Nephron progenitor cell (in vitro differentiated cells): Measurements from ENCODE around the gene USP6NL.
"Not testable (repeated sequence)": the region's sequence is repeated elsewhere in the genome, so short reads cannot be mapped to it uniquely, and the experiment has no call there.

Source experiments
- DNase-seq: peaks from one replicate; pipeline ENCODE4 v3.0.0; 2021
- H3K27ac Mint-ChIP-seq: 2 replicates; pipeline ENCODE4 v1.8.0; 2021; ENCODE audit warnings: mild to moderate bottlenecking, moderate library complexity, mixed read lengths
- H3K27me3 Mint-ChIP-seq: 2 replicates; pipeline ENCODE4 v1.8.0; 2021; ENCODE audit warnings: mild to moderate bottlenecking, low read depth, mixed read lengths; ENCODE audit not compliant: poor library complexity
- H3K36me3 Mint-ChIP-seq: 2 replicates; pipeline ENCODE4 v1.8.0; 2021; ENCODE audit warnings: low read depth, mixed read lengths
- H3K4me1 Mint-ChIP-seq: 2 replicates; pipeline ENCODE4 v1.8.0; 2021; ENCODE audit warnings: mixed read lengths
- H3K4me3 Mint-ChIP-seq: 2 replicates; pipeline ENCODE4 v1.8.0; 2021; ENCODE audit warnings: mild to moderate bottlenecking, moderate library complexity, mixed read lengths
- H3K9me3 Mint-ChIP-seq: 2 replicates; pipeline ENCODE4 v1.8.0; 2021; ENCODE audit warnings: mild to moderate bottlenecking, moderate library complexity, mixed read lengths
- TF ChIP-seq, protein P1 (sequence below): fragments of 200-600 bp; sonication (generic); IDR thresholded peaks from 2 replicates; pipeline ENCODE4 v1.5.0; 2021; ENCODE audit warnings: antibody characterized with exemption

Gene USP6NL

DNA sequence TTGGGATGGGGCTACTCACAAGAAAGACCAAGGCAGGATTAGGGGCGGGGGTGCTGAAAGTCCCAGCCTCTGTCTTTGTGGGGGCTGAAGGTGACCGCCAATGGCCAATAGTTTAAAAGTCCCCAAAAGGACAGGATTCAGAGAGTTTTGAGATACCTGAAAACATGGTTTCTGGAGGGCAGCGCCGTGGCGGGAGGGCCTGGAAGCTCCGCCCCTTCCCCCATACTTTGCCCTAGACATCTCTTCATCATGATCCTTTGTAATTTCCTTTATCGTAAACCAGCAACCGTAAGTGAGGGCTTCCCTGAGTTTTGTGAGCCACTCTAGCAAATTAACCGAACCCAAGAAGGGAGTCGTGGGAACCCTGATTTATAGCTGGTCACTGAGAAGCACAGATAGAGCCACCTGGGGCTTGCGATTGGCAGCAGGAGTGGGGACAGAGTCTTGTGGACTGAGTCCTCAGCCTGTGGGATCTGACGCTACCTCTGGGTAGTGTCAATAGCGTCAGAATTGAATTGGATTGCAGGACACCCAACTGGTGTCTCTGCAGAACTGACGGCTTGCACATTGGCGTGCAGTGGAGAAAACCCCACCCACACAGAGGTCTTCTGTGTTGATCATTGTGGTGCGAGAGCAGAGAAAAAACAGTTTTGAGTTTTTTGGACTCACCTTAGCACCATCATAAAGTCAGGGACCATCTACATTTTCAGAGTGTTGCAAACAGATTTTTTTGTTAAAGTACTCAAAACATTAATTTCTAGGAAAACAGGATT is 169.3 kb downstream of the USP6NL start:
- H3K36me3 Mint-ChIP-seq, result no peaks in the 10 kb centered on the region
- peaks cover 13% of the 10 kb centered on the region for H3K27me3 Mint-ChIP-seq
- H3K4me3 Mint-ChIP-seq, result no peak overlapping the region
- TF ChIP-seq, protein P1, sequence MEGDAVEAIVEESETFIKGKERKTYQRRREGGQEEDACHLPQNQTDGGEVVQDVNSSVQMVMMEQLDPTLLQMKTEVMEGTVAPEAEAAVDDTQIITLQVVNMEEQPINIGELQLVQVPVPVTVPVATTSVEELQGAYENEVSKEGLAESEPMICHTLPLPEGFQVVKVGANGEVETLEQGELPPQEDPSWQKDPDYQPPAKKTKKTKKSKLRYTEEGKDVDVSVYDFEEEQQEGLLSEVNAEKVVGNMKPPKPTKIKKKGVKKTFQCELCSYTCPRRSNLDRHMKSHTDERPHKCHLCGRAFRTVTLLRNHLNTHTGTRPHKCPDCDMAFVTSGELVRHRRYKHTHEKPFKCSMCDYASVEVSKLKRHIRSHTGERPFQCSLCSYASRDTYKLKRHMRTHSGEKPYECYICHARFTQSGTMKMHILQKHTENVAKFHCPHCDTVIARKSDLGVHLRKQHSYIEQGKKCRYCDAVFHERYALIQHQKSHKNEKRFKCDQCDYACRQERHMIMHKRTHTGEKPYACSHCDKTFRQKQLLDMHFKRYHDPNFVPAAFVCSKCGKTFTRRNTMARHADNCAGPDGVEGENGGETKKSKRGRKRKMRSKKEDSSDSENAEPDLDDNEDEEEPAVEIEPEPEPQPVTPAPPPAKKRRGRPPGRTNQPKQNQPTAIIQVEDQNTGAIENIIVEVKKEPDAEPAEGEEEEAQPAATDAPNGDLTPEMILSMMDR, result no peak
- peaks cover 3% of the 10 kb centered on the region for H3K9me3 Mint-ChIP-seq
- no peak overlapping the region for H3K27ac Mint-ChIP-seq
- peaks cover 35% of the 10 kb centered on the region for H3K4me1 Mint-ChIP-seq
- DNase-seq, result no peak

DNA sequence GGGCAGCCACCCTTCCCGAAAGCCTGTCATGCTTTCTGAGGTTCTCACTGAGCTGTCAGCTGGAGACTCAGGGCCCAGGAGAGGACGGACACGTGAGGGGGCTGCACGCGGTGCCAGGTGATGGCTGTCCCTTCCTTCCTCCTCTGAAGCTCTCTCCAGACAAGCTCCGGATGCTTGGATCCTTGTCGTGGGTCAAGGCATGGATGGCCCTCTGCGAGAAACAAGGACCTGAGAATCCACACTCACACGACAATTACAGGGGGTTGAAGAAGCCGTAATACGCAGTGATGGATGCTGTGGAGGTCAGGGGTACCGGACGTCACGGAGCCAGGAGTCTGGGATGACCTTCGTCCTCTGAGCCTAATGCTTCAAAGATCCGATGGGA is 170.3 kb downstream of the USP6NL start:
- Mint-ChIP-seq H3K27me3 (peaks cover 10% of the 10 kb centered on the region), H3K27ac (no peak overlapping the region), H3K4me1 (peaks cover 44% of the 10 kb centered on the region), H3K4me3 (no peak overlapping the region), H3K36me3 (no peaks in the 10 kb centered on the region), H3K9me3 (peaks cover 3% of the 10 kb centered on the region)
- TF ChIP-seq, protein P1, result no peak
- DNase-seq, result no peak

DNA sequence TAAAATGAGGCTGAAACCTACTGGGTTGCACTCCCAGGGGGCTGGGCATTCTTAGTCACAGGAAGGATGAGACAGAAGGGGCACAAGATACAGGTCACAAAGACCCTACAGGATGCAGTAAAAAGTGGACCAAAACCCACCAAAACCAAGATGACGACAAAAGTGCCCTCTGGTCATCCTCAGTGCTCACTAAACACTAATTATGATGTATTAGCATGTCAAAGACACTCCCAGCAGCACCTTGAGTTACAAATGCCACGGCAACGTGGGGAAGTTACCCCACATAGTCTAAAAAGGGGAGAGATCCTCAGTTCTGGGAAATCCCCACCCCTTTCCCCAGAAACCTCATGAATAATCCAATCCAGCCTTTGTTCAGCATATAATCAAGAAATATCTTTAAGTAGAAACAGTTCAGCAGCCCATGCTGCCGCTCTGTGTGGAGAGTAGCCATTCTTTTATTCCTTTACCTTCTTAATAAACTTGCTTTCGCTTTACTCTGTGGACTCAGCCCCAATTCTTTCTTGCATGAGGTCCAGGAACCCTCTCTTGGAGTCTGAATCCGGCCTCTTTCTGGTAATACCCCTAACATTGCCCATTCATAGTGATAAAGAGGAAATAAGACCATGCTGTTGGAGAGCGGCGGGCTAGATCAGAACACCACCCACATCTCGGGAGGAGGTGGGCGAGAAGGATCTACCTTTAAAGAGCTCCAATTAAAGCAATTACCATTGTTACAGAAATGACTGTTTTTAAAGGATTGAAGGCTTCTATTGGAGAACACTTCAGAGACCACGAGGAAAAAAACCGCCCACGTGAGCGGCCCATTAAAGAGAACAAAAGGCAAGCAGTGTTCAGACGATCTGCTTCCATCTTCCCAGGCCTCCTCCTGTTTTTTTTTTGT is 170.9 kb downstream of the USP6NL start:
- H3K4me3 Mint-ChIP-seq, result no peak overlapping the region
- TF ChIP-seq, protein P1, result no peak
- no peak for DNase-seq
- H3K27ac Mint-ChIP-seq, result no peak overlapping the region
- H3K9me3 Mint-ChIP-seq, result peaks cover 3% of the 10 kb centered on the region
- no peaks in the 10 kb centered on the region for H3K36me3 Mint-ChIP-seq
- H3K4me1 Mint-ChIP-seq, result peaks cover 51% of the 10 kb centered on the region
- H3K27me3 Mint-ChIP-seq, result peaks cover 4% of the 10 kb centered on the region

- Mint-ChIP-seq H3K36me3 (no peaks in the 10 kb centered on the region), H3K4me3 (no peak overlapping the region), H3K4me1 (peaks cover 52% of the 10 kb centered on the region), H3K9me3 (peaks cover 3% of the 10 kb centered on the region), H3K27me3 (no peaks in the 10 kb centered on the region), H3K27ac (no peak overlapping the region)
- TF ChIP-seq, protein P1, result no peak
- DNase-seq, result no peak
Measured at GRCh38 chr10:11439523-11440053, 171.9 kb downstream of the USP6NL start.

GRCh38 chr10:11437391-11438142 is 173.9 kb downstream of the USP6NL start:
- TF ChIP-seq, protein P1, result no peak
- peaks cover 3% of the 10 kb centered on the region for H3K9me3 Mint-ChIP-seq
- H3K4me3 Mint-ChIP-seq, result no peak overlapping the region
- no peaks in the 10 kb centered on the region for H3K27me3 Mint-ChIP-seq
- no peak overlapping the region for H3K27ac Mint-ChIP-seq
- H3K4me1 Mint-ChIP-seq, result peaks cover 55% of the 10 kb centered on the region
- H3K36me3 Mint-ChIP-seq, result no peaks in the 10 kb centered on the region
- peak; percentile 45 for DNase-seq

DNA sequence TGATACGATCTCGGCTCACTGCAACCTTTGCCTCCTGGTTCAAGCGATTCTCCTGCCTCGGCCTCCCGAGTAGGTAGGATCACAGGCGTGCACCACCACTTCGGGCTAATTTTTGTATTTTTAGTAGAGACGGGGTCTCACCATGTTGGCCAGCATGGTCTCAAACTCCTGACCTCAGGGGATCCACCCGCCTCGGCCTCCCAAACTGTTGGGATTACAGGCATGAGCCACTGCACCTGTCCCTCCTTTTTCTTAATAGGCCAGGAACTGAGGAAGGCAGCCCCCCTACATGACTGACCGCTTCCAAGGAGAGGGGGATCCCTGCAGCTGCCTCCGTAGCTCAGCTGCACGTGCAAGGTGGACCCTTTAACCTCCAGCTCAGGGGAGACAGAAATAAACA is 175.0 kb downstream of the USP6NL start:
- not testable (repeated sequence) for H3K4me3 Mint-ChIP-seq, H3K27me3 Mint-ChIP-seq, DNase-seq, H3K27ac Mint-ChIP-seq, H3K9me3 Mint-ChIP-seq, H3K36me3 Mint-ChIP-seq
- H3K4me1 Mint-ChIP-seq, result peaks cover 57% of the 10 kb centered on the region
